Activated naive CD8-positive, alpha-beta T cell treated with anti-CD3 and anti-CD28 coated beads for 36 hours (primary cell): ENCODE results near the gene GPBP1. TPM values are rescaled to one million over a fixed set of nuclear protein-coding genes. Genes with fewer than 3 reads are reported as not detected.
"Not testable (repeated sequence)": the region's sequence is repeated elsewhere in the genome, so short reads cannot be mapped to it uniquely, and the experiment has no call there.

ENCODE experiments used
- DNase-seq: peaks from one replicate; pipeline ENCODE4 v3.0.0; 2021
- H3K27ac Mint-ChIP-seq: one replicate; pipeline ENCODE4 v1.8.0; 2022; ENCODE audit warnings: mild to moderate bottlenecking, moderate library complexity, mixed read lengths
- H3K27me3 Mint-ChIP-seq: one replicate; pipeline ENCODE4 v1.8.0; 2022; ENCODE audit warnings: mild to moderate bottlenecking, mixed read lengths
- H3K36me3 Mint-ChIP-seq: one replicate; pipeline ENCODE4 v1.8.0; 2021; ENCODE audit warnings: mild to moderate bottlenecking, mixed read lengths
- H3K4me1 Mint-ChIP-seq: one replicate; pipeline ENCODE4 v1.8.0; 2021; ENCODE audit warnings: mixed read lengths
- H3K4me3 Mint-ChIP-seq: one replicate; pipeline ENCODE4 v1.8.0; 2022; ENCODE audit warnings: mild to moderate bottlenecking, moderate library complexity, mixed read lengths
- H3K9me3 Mint-ChIP-seq: one replicate; pipeline ENCODE4 v1.8.0; 2022; ENCODE audit warnings: mixed read lengths
- total RNA-seq, 2 experiments: library from RNA; stranded (reverse); gene quantifications; one replicate each; pipeline ENCODE4 v1.2.3, GENCODE V29; 2021

GPBP1 gene
- 10 to 100 TPM; 82.2 to 84.6 TPM for total RNA-seq

- no peaks in the 10 kb centered on the region for H3K27me3 Mint-ChIP-seq
- peak within 1 kb of the TSS; percentile 99 for H3K27ac Mint-ChIP-seq
- peak; percentile 97 for DNase-seq
- peaks cover 23% of the 10 kb centered on the region for H3K4me1 Mint-ChIP-seq
- H3K4me3 Mint-ChIP-seq: peak within 1 kb of the TSS; percentile 90
- H3K36me3 Mint-ChIP-seq: peaks cover 36% of the 10 kb centered on the region
- H3K9me3 Mint-ChIP-seq: no peaks in the 10 kb centered on the region
Measured at GRCh38 chr5:57173319-57174127, at the start of gene GPBP1. Gene GPBP1, plus strand, starts transcription at chr5:57174059. Its CDS starts 40,072 bp downstream, at chr5:57214131.

GRCh38 chr5:57128325-57128724 lies 45.5 kb upstream of the GPBP1 start:
- H3K27me3 Mint-ChIP-seq: no peaks in the 10 kb centered on the region
- H3K27ac Mint-ChIP-seq: no peak overlapping the region
- no peak overlapping the region for H3K4me3 Mint-ChIP-seq
- no peaks in the 10 kb centered on the region for H3K9me3 Mint-ChIP-seq
- no peaks in the 10 kb centered on the region for H3K36me3 Mint-ChIP-seq
- no peaks in the 10 kb centered on the region for H3K4me1 Mint-ChIP-seq
- DNase-seq: no peak

- H3K4me1 Mint-ChIP-seq: peaks cover 2% of the 10 kb centered on the region
- H3K27me3 Mint-ChIP-seq: no peaks in the 10 kb centered on the region
- no peak overlapping the region for H3K4me3 Mint-ChIP-seq
- H3K9me3 Mint-ChIP-seq: no peaks in the 10 kb centered on the region
- no peak overlapping the region for H3K27ac Mint-ChIP-seq
- DNase-seq: no peak
- no peaks in the 10 kb centered on the region for H3K36me3 Mint-ChIP-seq
Measured at GRCh38 chr5:57133574-57133973, 40.3 kb upstream of the GPBP1 start.

- Mint-ChIP-seq H3K36me3 (no peaks in the 10 kb centered on the region), H3K9me3 (no peaks in the 10 kb centered on the region), H3K27me3 (no peaks in the 10 kb centered on the region), H3K4me3 (no peak overlapping the region), H3K4me1 (peaks cover 2% of the 10 kb centered on the region), H3K27ac (no peak overlapping the region)
- no peak for DNase-seq
Measured at GRCh38 chr5:57137401-57137800, 36.5 kb upstream of the GPBP1 start.

- no peak overlapping the region for H3K4me3 Mint-ChIP-seq
- H3K4me1 Mint-ChIP-seq: no peaks in the 10 kb centered on the region
- peaks cover 8% of the 10 kb centered on the region for H3K9me3 Mint-ChIP-seq
- no peak overlapping the region for H3K27ac Mint-ChIP-seq
- H3K27me3 Mint-ChIP-seq: peaks cover 3% of the 10 kb centered on the region
- DNase-seq: no peak
- H3K36me3 Mint-ChIP-seq: peaks cover 6% of the 10 kb centered on the region
Measured at GRCh38 chr5:57152316-57152715, 21.5 kb upstream of the GPBP1 start.

GRCh38 chr5:57155033-57155432 lies 18.8 kb upstream of the GPBP1 start:
- Mint-ChIP-seq H3K27ac (no peak overlapping the region), H3K4me3 (no peak overlapping the region), H3K9me3 (peaks cover 18% of the 10 kb centered on the region), H3K27me3 (no peaks in the 10 kb centered on the region), H3K4me1 (no peaks in the 10 kb centered on the region), H3K36me3 (peaks cover 6% of the 10 kb centered on the region)
- no peak for DNase-seq

GRCh38 chr5:57157131-57157530 lies 16.7 kb upstream of the GPBP1 start:
- Mint-ChIP-seq H3K27ac (no peak overlapping the region), H3K4me1 (no peaks in the 10 kb centered on the region), H3K36me3 (peaks cover 6% of the 10 kb centered on the region), H3K9me3 (peaks cover 18% of the 10 kb centered on the region), H3K27me3 (no peaks in the 10 kb centered on the region), H3K4me3 (no peak overlapping the region)
- no peak for DNase-seq

GRCh38 chr5:57157666-57158065 lies 16.2 kb upstream of the GPBP1 start:
- Mint-ChIP-seq H3K27ac (no peak overlapping the region), H3K4me3 (no peak overlapping the region), H3K27me3 (no peaks in the 10 kb centered on the region), H3K4me1 (no peaks in the 10 kb centered on the region), H3K9me3 (peaks cover 18% of the 10 kb centered on the region), H3K36me3 (peaks cover 6% of the 10 kb centered on the region)
- no peak for DNase-seq

- Mint-ChIP-seq H3K4me1 (peaks cover 4% of the 10 kb centered on the region), H3K27me3 (no peaks in the 10 kb centered on the region), H3K36me3 (no peaks in the 10 kb centered on the region), H3K4me3 (no peak overlapping the region), H3K27ac (no peak overlapping the region), H3K9me3 (no peaks in the 10 kb centered on the region)
- DNase-seq: no peak
Measured at GRCh38 chr5:57163553-57164006, 10.3 kb upstream of the GPBP1 start.

GRCh38 chr5:57164124-57164523 lies 9.7 kb upstream of the GPBP1 start:
- no peak overlapping the region for H3K4me3 Mint-ChIP-seq
- DNase-seq: no peak
- H3K27me3 Mint-ChIP-seq: no peaks in the 10 kb centered on the region
- H3K4me1 Mint-ChIP-seq: peaks cover 6% of the 10 kb centered on the region
- no peaks in the 10 kb centered on the region for H3K36me3 Mint-ChIP-seq
- no peak overlapping the region for H3K27ac Mint-ChIP-seq
- H3K9me3 Mint-ChIP-seq: no peaks in the 10 kb centered on the region

- not testable (repeated sequence) for DNase-seq, H3K4me1 Mint-ChIP-seq, H3K4me3 Mint-ChIP-seq, H3K27me3 Mint-ChIP-seq, H3K36me3 Mint-ChIP-seq, H3K27ac Mint-ChIP-seq, H3K9me3 Mint-ChIP-seq
Measured at GRCh38 chr5:57165171-57165570, 8.7 kb upstream of the GPBP1 start.

GRCh38 chr5:57166276-57166675 lies 7.6 kb upstream of the GPBP1 start:
- no peak overlapping the region for H3K27ac Mint-ChIP-seq

GRCh38 chr5:57167201-57167600 lies 6.7 kb upstream of the GPBP1 start:
- H3K9me3 Mint-ChIP-seq: no peaks in the 10 kb centered on the region
- no peak overlapping the region for H3K27ac Mint-ChIP-seq
- H3K36me3 Mint-ChIP-seq: no peaks in the 10 kb centered on the region
- H3K4me1 Mint-ChIP-seq: peaks cover 8% of the 10 kb centered on the region
- H3K27me3 Mint-ChIP-seq: no peaks in the 10 kb centered on the region
- no peak for DNase-seq
- H3K4me3 Mint-ChIP-seq: no peak overlapping the region

More at GRCh38 chr5:57166276-57166675, 7.6 kb upstream of the GPBP1 start:
- Mint-ChIP-seq H3K9me3 (no peaks in the 10 kb centered on the region), H3K4me1 (peaks cover 6% of the 10 kb centered on the region), H3K4me3 (no peak overlapping the region), H3K36me3 (no peaks in the 10 kb centered on the region), H3K27me3 (no peaks in the 10 kb centered on the region)
- DNase-seq: no peak

- H3K36me3 Mint-ChIP-seq, H3K4me3 Mint-ChIP-seq, H3K27ac Mint-ChIP-seq, H3K27me3 Mint-ChIP-seq, H3K4me1 Mint-ChIP-seq, DNase-seq, H3K9me3 Mint-ChIP-seq: not testable (repeated sequence)
Measured at GRCh38 chr5:57170116-57170515, 3.7 kb upstream of the GPBP1 start.

GRCh38 chr5:57171816-57172465 lies 1.9 kb upstream of the GPBP1 start:
- peaks cover 20% of the 10 kb centered on the region for H3K36me3 Mint-ChIP-seq
- H3K4me3 Mint-ChIP-seq: peak overlapping the region; percentile 90
- H3K9me3 Mint-ChIP-seq: no peaks in the 10 kb centered on the region
- H3K27me3 Mint-ChIP-seq: no peaks in the 10 kb centered on the region
- peaks cover 15% of the 10 kb centered on the region for H3K4me1 Mint-ChIP-seq
- peak; percentile 45 for DNase-seq
- H3K27ac Mint-ChIP-seq: peak overlapping the region; percentile 99
